ENCODE results near the gene NINL.

The NINL gene

GRCh38 chr20:25468126-25469075 is 116.9 kb downstream of the NINL start:
- no peak for DNase-seq (ENCODE audit: low spot score)
- Histone ChIP-seq H3K27ac (no peak overlapping the region), H3K4me3 (no peak overlapping the region)
- TF ChIP-seq CTCF (IDR thresholded peaks at IDR 0.05): no peak

- Histone ChIP-seq H3K4me3 (no peak overlapping the region), H3K27ac (no peak overlapping the region)
- TF ChIP-seq CTCF (IDR thresholded peaks at IDR 0.05): no peak
- DNase-seq (ENCODE audit: low spot score): no peak
These were observed 117.9 kb downstream of the NINL start for GRCh38 chr20:25467441-25467840.

- no peak for DNase-seq (ENCODE audit: low spot score)
- no peak for TF ChIP-seq CTCF (IDR thresholded peaks at IDR 0.05)
- Histone ChIP-seq H3K4me3 (no peak overlapping the region), H3K27ac (no peak overlapping the region)
These were observed 118.5 kb downstream of the NINL start for GRCh38 chr20:25466846-25467245.

GRCh38 chr20:25465243-25466135 is 119.8 kb downstream of the NINL start:
- no peak for DNase-seq (ENCODE audit: low spot score)
- no peak overlapping the region for H3K4me3 ChIP-seq
- no peak for TF ChIP-seq CTCF (IDR thresholded peaks at IDR 0.05)
- H3K27ac ChIP-seq: no peak overlapping the region

- DNase-seq (ENCODE audit: low spot score): no peak
- no peak for TF ChIP-seq CTCF (IDR thresholded peaks at IDR 0.05)
These were observed 120.7 kb downstream of the NINL start for GRCh38 chr20:25464501-25465242.

GRCh38 chr20:25461786-25462545 is 123.4 kb downstream of the NINL start:
- DNase-seq (ENCODE audit: low spot score): no peak
- Histone ChIP-seq H3K4me3 (no peak overlapping the region), H3K27ac (no peak overlapping the region)
- no peak for TF ChIP-seq CTCF (IDR thresholded peaks at IDR 0.05)

More at GRCh38 chr20:25464501-25465242, 120.7 kb downstream of the NINL start:
- no peak overlapping the region for H3K4me3 ChIP-seq
- H3K27ac ChIP-seq: no peak overlapping the region

Data from coronary artery (tissue), 2 donors.